ENCODE measurements around the gene HLF. TPM values are rescaled to one million over a fixed set of nuclear protein-coding genes. Genes with fewer than 3 reads are reported as not detected.
A peak's percentile ranks its signal among the peaks of the same experiment; 100 is the strongest.

The HLF gene
- total RNA-seq, 2 experiments from 2014 or later: 3.4 to 3.5 TPM

GRCh38 chr17:55289106-55289446 is 24.3 kb downstream of the HLF start:
- Mint-ChIP-seq H3K9me3 (no peaks in the 10 kb centered on the region), H3K27me3 (no peaks in the 10 kb centered on the region), H3K36me3 (no peaks in the 10 kb centered on the region), H3K4me3 (no peak overlapping the region), H3K27ac (no peak overlapping the region), H3K4me1 (ENCODE audit: low read depth) (peaks cover 11% of the 10 kb centered on the region)
- ChIA-PET POLR2A (no interaction called here), CTCF (no interaction called here)
- intact Hi-C loops (cut with micrococcal nuclease): no loop called here
- DNase-seq: no peak

- Mint-ChIP-seq H3K9me3 (no peaks in the 10 kb centered on the region), H3K27me3 (no peaks in the 10 kb centered on the region), H3K4me3 (no peak overlapping the region), H3K4me1 (ENCODE audit: low read depth) (peaks cover 5% of the 10 kb centered on the region), H3K36me3 (no peaks in the 10 kb centered on the region), H3K27ac (no peak overlapping the region)
- POLR2A ChIA-PET: no interaction called here
- intact Hi-C loops (cut with micrococcal nuclease): no loop called here
- CTCF ChIA-PET: interaction anchor here (1.1 kb wide), 1 partner anchor 13 kb away, joined by 3 read pairs; no protein-coding TSS in a partner anchor
- DNase-seq: no peak
Observed at GRCh38 chr17:55289978-55290377, 25.2 kb downstream of the HLF start.

GRCh38 chr17:55290492-55291113 is 25.8 kb downstream of the HLF start:
- ChIA-PET CTCF (interaction anchor here (1.1 kb wide), 1 partner anchor 13 kb away, joined by 3 read pairs; no protein-coding TSS in a partner anchor), POLR2A (no interaction called here)
- Mint-ChIP-seq H3K36me3 (no peaks in the 10 kb centered on the region), H3K4me3 (no peak overlapping the region), H3K9me3 (no peaks in the 10 kb centered on the region), H3K4me1 (ENCODE audit: low read depth) (peaks cover 5% of the 10 kb centered on the region), H3K27me3 (no peaks in the 10 kb centered on the region), H3K27ac (no peak overlapping the region)
- DNase-seq: no peak
- intact Hi-C loops (cut with micrococcal nuclease): no loop called here

- no peaks in the 10 kb centered on the region for H3K27me3 Mint-ChIP-seq
- H3K9me3 Mint-ChIP-seq: no peaks in the 10 kb centered on the region
- H3K27ac Mint-ChIP-seq: no peak overlapping the region
- no peak for DNase-seq
- intact Hi-C loops (cut with micrococcal nuclease): no loop called here
- POLR2A ChIA-PET: no interaction called here
- no peak overlapping the region for H3K4me3 Mint-ChIP-seq
- H3K4me1 Mint-ChIP-seq (ENCODE audit: low read depth): peaks cover 5% of the 10 kb centered on the region
- CTCF ChIA-PET: no interaction called here
- no peaks in the 10 kb centered on the region for H3K36me3 Mint-ChIP-seq
Observed at GRCh38 chr17:55291114-55291507, 26.4 kb downstream of the HLF start.

- Mint-ChIP-seq H3K4me1 (ENCODE audit: low read depth) (peaks cover 5% of the 10 kb centered on the region), H3K4me3 (no peak overlapping the region), H3K36me3 (no peaks in the 10 kb centered on the region), H3K9me3 (no peaks in the 10 kb centered on the region), H3K27ac (no peak overlapping the region), H3K27me3 (no peaks in the 10 kb centered on the region)
- CTCF ChIA-PET: no interaction called here
- POLR2A ChIA-PET: no interaction called here
- DNase-seq: no peak
- intact Hi-C loops (cut with micrococcal nuclease): no loop called here
Observed at GRCh38 chr17:55292094-55292493, 27.3 kb downstream of the HLF start.

- Mint-ChIP-seq H3K4me1 (ENCODE audit: low read depth) (peaks cover 5% of the 10 kb centered on the region), H3K27me3 (no peaks in the 10 kb centered on the region), H3K9me3 (no peaks in the 10 kb centered on the region), H3K36me3 (no peaks in the 10 kb centered on the region), H3K4me3 (no peak overlapping the region), H3K27ac (no peak overlapping the region)
- ChIA-PET POLR2A (no interaction called here), CTCF (interaction anchor here (0.9 to 1.7 kb wide), 10 partner anchors 10 to 303 kb away, joined by 4 to 18 read pairs (median 7); partner anchors contain the start of gene HLF)
- DNase-seq: no peak
- intact Hi-C loops (cut with micrococcal nuclease): no loop called here
Observed at GRCh38 chr17:55294042-55294751, 29.4 kb downstream of the HLF start.

GRCh38 chr17:55295411-55296170 is 30.8 kb downstream of the HLF start:
- intact Hi-C loops (cut with micrococcal nuclease): loop anchor here (1.0 to 5.0 kb wide), 2 partner anchors 243 to 302 kb away; no protein-coding TSS in a partner anchor
- peaks cover under 1% of the 10 kb centered on the region for H3K4me1 Mint-ChIP-seq (ENCODE audit: low read depth)

GRCh38 chr17:55296171-55296695 is 31.5 kb downstream of the HLF start:
- Mint-ChIP-seq H3K9me3 (no peaks in the 10 kb centered on the region), H3K27ac (no peak overlapping the region), H3K4me1 (ENCODE audit: low read depth) (no peaks in the 10 kb centered on the region), H3K4me3 (no peak overlapping the region), H3K27me3 (no peaks in the 10 kb centered on the region), H3K36me3 (no peaks in the 10 kb centered on the region)
- ChIA-PET POLR2A (no interaction called here), CTCF (interaction anchor here (0.6 to 4.7 kb wide), 12 partner anchors 10 to 307 kb away, joined by 3 to 54 read pairs (median 4); no protein-coding TSS in a partner anchor)
- DNase-seq: no peak
- intact Hi-C loops (cut with micrococcal nuclease): loop anchor here (1.0 to 5.0 kb wide), 2 partner anchors 244 to 303 kb away; no protein-coding TSS in a partner anchor

More at GRCh38 chr17:55295411-55296170, 30.8 kb downstream of the HLF start:
- Mint-ChIP-seq H3K36me3 (no peaks in the 10 kb centered on the region), H3K9me3 (no peaks in the 10 kb centered on the region), H3K27me3 (no peaks in the 10 kb centered on the region), H3K27ac (no peak overlapping the region), H3K4me3 (no peak overlapping the region)
- ChIA-PET POLR2A (no interaction called here), CTCF (interaction anchor here (0.6 to 4.7 kb wide), 16 partner anchors 8 to 307 kb away, joined by 3 to 54 read pairs (median 4); no protein-coding TSS in a partner anchor)
- DNase-seq: peak; percentile 72

- intact Hi-C loops (cut with micrococcal nuclease): loop anchor here (1.0 to 5.0 kb wide), 2 partner anchors 244 to 303 kb away; no protein-coding TSS in a partner anchor
- Mint-ChIP-seq H3K27ac (no peak overlapping the region), H3K9me3 (no peaks in the 10 kb centered on the region), H3K27me3 (no peaks in the 10 kb centered on the region), H3K4me1 (ENCODE audit: low read depth) (no peaks in the 10 kb centered on the region), H3K4me3 (no peak overlapping the region), H3K36me3 (no peaks in the 10 kb centered on the region)
- DNase-seq: no peak
- CTCF ChIA-PET: interaction anchor here (0.6 to 4.7 kb wide), 13 partner anchors 11 to 308 kb away, joined by 3 to 54 read pairs (median 3); no protein-coding TSS in a partner anchor
- POLR2A ChIA-PET: no interaction called here
Observed at GRCh38 chr17:55296699-55297098, 31.9 kb downstream of the HLF start.

GRCh38 chr17:55298111-55298730 is 33.5 kb downstream of the HLF start:
- CTCF ChIA-PET: interaction anchor here (2.7 to 4.7 kb wide), 2 partner anchors 58 to 305 kb away, joined by 14 to 54 read pairs; no protein-coding TSS in a partner anchor
- POLR2A ChIA-PET: no interaction called here
- intact Hi-C loops (cut with micrococcal nuclease): loop anchor here (5.0 kb wide), 1 partner anchor 246 kb away; no protein-coding TSS in a partner anchor
- DNase-seq: no peak
- Mint-ChIP-seq H3K27ac (no peak overlapping the region), H3K4me3 (no peak overlapping the region), H3K27me3 (no peaks in the 10 kb centered on the region), H3K4me1 (ENCODE audit: low read depth) (no peaks in the 10 kb centered on the region), H3K36me3 (no peaks in the 10 kb centered on the region), H3K9me3 (no peaks in the 10 kb centered on the region)

- Mint-ChIP-seq H3K36me3 (no peaks in the 10 kb centered on the region), H3K4me3 (no peak overlapping the region), H3K27ac (no peak overlapping the region), H3K4me1 (ENCODE audit: low read depth) (peaks cover 9% of the 10 kb centered on the region), H3K27me3 (no peaks in the 10 kb centered on the region), H3K9me3 (no peaks in the 10 kb centered on the region)
- no peak for DNase-seq
- ChIA-PET CTCF (interaction anchor here (0.6 to 4.7 kb wide), 4 partner anchors 49 to 307 kb away, joined by 3 to 54 read pairs (median 4); no protein-coding TSS in a partner anchor), POLR2A (no interaction called here)
- intact Hi-C loops (cut with micrococcal nuclease): loop anchor here (5.0 kb wide), 1 partner anchor 247 kb away; no protein-coding TSS in a partner anchor
Observed at GRCh38 chr17:55299162-55299838, 34.5 kb downstream of the HLF start.

Measured in activated CD4-positive, alpha-beta memory T cell treated with anti-CD3 and anti-CD28 coated beads for 36 hours (primary cell).